ENCODE results near the gene TUBB.

The TUBB gene

GRCh38 chr6:30719791-30720737 lies at the start of gene TUBB:
TUBB (plus strand) TSS chr6:30720352; CDS start chr6:30720507, 155 bp downstream.
- peak; percentile 95 to 96 for DNase-seq

GRCh38 chr6:30670760-30671527 lies 49.2 kb upstream of the TUBB start:
- no peak for DNase-seq

- DNase-seq: peak; percentile 91 to 94
Measured at GRCh38 chr6:30672445-30673253, 47.5 kb upstream of the TUBB start, which contains the start of gene DHX16. DHX16 (minus strand) TSS chr6:30673006; CDS start chr6:30672841, 165 bp downstream.

- DNase-seq: no peak
Measured at GRCh38 chr6:30676660-30677285, 43.4 kb upstream of the TUBB start.

GRCh38 chr6:30678964-30679726 lies 41.0 kb upstream of the TUBB start:
- peak; percentile 91 to 92 for DNase-seq

- no peak for DNase-seq
Measured at GRCh38 chr6:30679765-30680535, 40.2 kb upstream of the TUBB start.

GRCh38 chr6:30681766-30682142 lies 38.4 kb upstream of the TUBB start:
- DNase-seq: no peak

- DNase-seq: peak; percentile 88 to 92
Measured at GRCh38 chr6:30682143-30683117, 37.7 kb upstream of the TUBB start.

- DNase-seq: no peak
Measured at GRCh38 chr6:30683183-30683979, 36.8 kb upstream of the TUBB start.

GRCh38 chr6:30683980-30684338 lies 36.2 kb upstream of the TUBB start:
- DNase-seq: no peak

- peak; percentile 58 to 61 for DNase-seq
Measured at GRCh38 chr6:30684386-30685156, 35.6 kb upstream of the TUBB start.

GRCh38 chr6:30685157-30686008 lies 34.8 kb upstream of the TUBB start:
- DNase-seq: no peak

GRCh38 chr6:30686009-30686907 lies 33.9 kb upstream of the TUBB start, which contains the start of gene PPP1R18:
PPP1R18 (minus strand) TSS chr6:30686645; CDS start chr6:30686018, 627 bp downstream.
- peak; percentile 82 for DNase-seq

- DNase-seq: peak; percentile 79 to 90
Measured at GRCh38 chr6:30686908-30687658, 33.1 kb upstream of the TUBB start.
